Muscle of leg (tissue), 11 donors: ENCODE results near the gene INPP5J. TPM values are rescaled to one million over a fixed set of nuclear protein-coding genes. Genes with fewer than 3 reads are reported as not detected.
"Not testable (repeated sequence)": the region's sequence is repeated elsewhere in the genome, so short reads cannot be mapped to it uniquely, and the experiment has no call there.

Source experiments
- DNase-seq: peaks from one replicate; pipeline ENCODE4 v3.0.0; 2013
- H3K27ac ChIP-seq: one replicate; pipeline ENCODE4 v1.5.1; 2013; ENCODE audit warnings: mild to moderate bottlenecking, low read length, control low read depth
- H3K27me3 ChIP-seq: one replicate; pipeline ENCODE4 v1.6.1; 2013; ENCODE audit warnings: low read length; ENCODE audit not compliant: control insufficient read depth, insufficient read depth
- H3K36me3 ChIP-seq: one replicate; pipeline ENCODE4 v1.6.1; 2013; ENCODE audit warnings: low read length; ENCODE audit not compliant: control insufficient read depth, insufficient read depth
- H3K4me1 ChIP-seq: one replicate; pipeline ENCODE4 v1.6.1; 2013; ENCODE audit warnings: low read length; ENCODE audit not compliant: control insufficient read depth, insufficient read depth
- H3K4me3 ChIP-seq: one replicate; pipeline ENCODE4 v1.5.1; 2013; ENCODE audit warnings: low read length, control low read depth
- H3K9me3 ChIP-seq: replicated peaks from 2 replicates; pipeline ENCODE4 v1.6.1; 2013; ENCODE audit warnings: low read depth, low read length; ENCODE audit not compliant: control insufficient read depth
- WGBS: methylation state at CpG from one replicate; pipeline ENCODE4 v1.1.5; 2013; ENCODE audit warnings: missing lambda C conversion rate; ENCODE audit not compliant: insufficient coverage; 5-methylcytosine and 5-hydroxymethylcytosine counted together
- polyA plus RNA-seq, 8 donors: library from polyadenylated mRNA; unstranded; fragments of 120-200 nt; gene quantifications; one replicate each; pipeline versions ENCODE4 v1.2.1 to v1.2.3, GENCODE V29; 2013; ENCODE audit warnings: inconsistent platforms in 1 of 8, low replicate concordance in 1 of 8; ENCODE audit not compliant: insufficient read length in 8 of 8, insufficient read depth in 1 of 8
- total RNA-seq: library from RNA; stranded (reverse); fragments of 120-200 nt; gene quantifications from one replicate; pipeline ENCODE4 v1.2.4, GENCODE V29; 2013

The INPP5J gene
- total and polyA plus RNA-seq, 9 donors, result 0.35 to 1.7 (median 1.1) TPM

GRCh38 chr22:31095637-31096249 is 27.0 kb upstream of the INPP5J start:
- peaks cover 90% of the 10 kb centered on the region for H3K36me3 ChIP-seq
- H3K4me3 ChIP-seq, result no peak overlapping the region
- H3K9me3 ChIP-seq, result no peaks in the 10 kb centered on the region
- H3K27me3 ChIP-seq, result no peaks in the 10 kb centered on the region
- H3K4me1 ChIP-seq, result peaks cover 64% of the 10 kb centered on the region
- peak; percentile 2 for DNase-seq
- H3K27ac ChIP-seq, result no peak overlapping the region
- 96% methylated on average over 3 of the region's 3 CpGs for whole genome bisulfite sequencing

GRCh38 chr22:31096657-31097279 is 26.0 kb upstream of the INPP5J start:
- Histone ChIP-seq H3K4me1 (peaks cover 57% of the 10 kb centered on the region), H3K27me3 (no peaks in the 10 kb centered on the region), H3K27ac (no peak overlapping the region)

GRCh38 chr22:31097539-31097938 is 25.2 kb upstream of the INPP5J start:
- peaks cover 89% of the 10 kb centered on the region for H3K36me3 ChIP-seq
- H3K9me3 ChIP-seq, DNase-seq, H3K27me3 ChIP-seq, H3K4me3 ChIP-seq, H3K27ac ChIP-seq: not testable (repeated sequence)
- H3K4me1 ChIP-seq, result peaks cover 50% of the 10 kb centered on the region
- no CpG with 5 or more reads among the region's 5 CpGs for WGBS

More at GRCh38 chr22:31096657-31097279, 26.0 kb upstream of the INPP5J start:
- Histone ChIP-seq H3K9me3 (no peaks in the 10 kb centered on the region), H3K36me3 (peaks cover 89% of the 10 kb centered on the region), H3K4me3 (no peak overlapping the region)
- DNase-seq, result no peak
- 86% methylated on average over 27 of the region's 27 CpGs for WGBS

DNA sequence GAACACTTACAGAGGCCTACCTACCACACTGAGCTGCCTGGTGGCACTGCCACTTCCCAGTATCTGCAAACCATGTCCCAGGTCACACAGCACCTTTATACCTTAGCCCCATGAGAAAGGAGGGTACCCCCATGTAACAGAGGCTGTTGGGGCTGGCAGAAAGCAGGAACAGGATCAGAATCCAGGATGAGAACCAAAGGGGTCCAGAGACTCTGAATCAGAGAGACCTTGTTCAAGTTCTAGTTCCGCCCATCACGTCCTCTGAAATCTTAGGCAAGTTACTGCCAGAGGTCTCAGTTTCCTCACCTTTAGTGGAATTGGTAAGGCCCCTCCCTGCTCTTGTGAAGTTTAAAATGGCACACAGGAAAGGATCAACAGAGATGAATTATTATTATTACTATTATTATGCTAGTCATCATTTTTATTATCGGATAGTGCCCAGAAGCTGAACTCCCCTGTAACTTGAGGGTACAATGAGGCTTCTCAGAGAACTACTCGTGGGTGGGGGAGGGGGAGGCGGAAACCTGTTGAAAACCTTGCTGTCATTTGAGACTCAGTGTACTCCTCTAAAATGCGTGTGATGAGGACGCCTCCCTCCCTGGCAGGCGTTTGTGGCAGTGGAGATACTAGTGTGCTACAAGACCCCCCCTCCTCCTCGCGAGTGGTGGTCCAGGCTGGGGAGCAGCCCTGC is 24.7 kb upstream of the INPP5J start:
- peak; percentile 9 for DNase-seq
- H3K27ac ChIP-seq, result no peak overlapping the region

GRCh38 chr22:31098632-31099110 is 24.1 kb upstream of the INPP5J start:
- 47% methylated on average over 23 of the region's 36 CpGs for WGBS
- no peak overlapping the region for H3K27ac ChIP-seq
- peak; percentile 20 for DNase-seq
- H3K36me3 ChIP-seq, result peaks cover 91% of the 10 kb centered on the region
- H3K4me1 ChIP-seq, result peaks cover 40% of the 10 kb centered on the region
- H3K27me3 ChIP-seq, result no peaks in the 10 kb centered on the region
- H3K4me3 ChIP-seq, result no peak overlapping the region
- H3K9me3 ChIP-seq, result no peaks in the 10 kb centered on the region

More for the DNA sequence above, 24.7 kb upstream of the INPP5J start:
- 69% methylated on average over 3 of the region's 10 CpGs for WGBS
- Histone ChIP-seq H3K9me3 (no peaks in the 10 kb centered on the region), H3K4me1 (peaks cover 45% of the 10 kb centered on the region), H3K36me3 (peaks cover 89% of the 10 kb centered on the region), H3K27me3 (no peaks in the 10 kb centered on the region), H3K4me3 (no peak overlapping the region)

DNA sequence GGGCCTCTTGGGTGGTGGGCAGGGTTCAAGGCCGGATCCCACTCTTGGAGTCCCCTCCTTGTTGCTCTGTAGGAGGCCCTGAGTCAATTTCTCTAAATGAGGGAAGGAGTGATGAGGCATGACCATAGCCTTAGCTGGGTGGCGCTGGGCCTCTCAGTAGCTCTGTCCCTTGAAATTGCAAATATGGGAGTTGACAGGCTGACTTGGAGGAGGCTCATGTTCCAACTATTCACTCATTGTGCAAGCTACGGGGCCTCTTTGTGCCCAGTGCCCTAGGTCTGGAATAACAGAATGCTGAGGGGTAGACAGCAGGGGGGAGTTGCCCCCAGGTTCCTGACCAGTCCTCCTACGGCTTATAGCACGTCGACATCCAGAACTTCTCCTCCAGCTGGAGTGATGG is 23.4 kb upstream of the INPP5J start:
- Histone ChIP-seq H3K9me3 (no peaks in the 10 kb centered on the region), H3K36me3 (peaks cover 92% of the 10 kb centered on the region), H3K4me3 (no peak overlapping the region), H3K27ac (no peak overlapping the region), H3K4me1 (peaks cover 38% of the 10 kb centered on the region), H3K27me3 (no peaks in the 10 kb centered on the region)
- 80% methylated on average over 5 of the region's 6 CpGs for WGBS
- no peak for DNase-seq

DNA sequence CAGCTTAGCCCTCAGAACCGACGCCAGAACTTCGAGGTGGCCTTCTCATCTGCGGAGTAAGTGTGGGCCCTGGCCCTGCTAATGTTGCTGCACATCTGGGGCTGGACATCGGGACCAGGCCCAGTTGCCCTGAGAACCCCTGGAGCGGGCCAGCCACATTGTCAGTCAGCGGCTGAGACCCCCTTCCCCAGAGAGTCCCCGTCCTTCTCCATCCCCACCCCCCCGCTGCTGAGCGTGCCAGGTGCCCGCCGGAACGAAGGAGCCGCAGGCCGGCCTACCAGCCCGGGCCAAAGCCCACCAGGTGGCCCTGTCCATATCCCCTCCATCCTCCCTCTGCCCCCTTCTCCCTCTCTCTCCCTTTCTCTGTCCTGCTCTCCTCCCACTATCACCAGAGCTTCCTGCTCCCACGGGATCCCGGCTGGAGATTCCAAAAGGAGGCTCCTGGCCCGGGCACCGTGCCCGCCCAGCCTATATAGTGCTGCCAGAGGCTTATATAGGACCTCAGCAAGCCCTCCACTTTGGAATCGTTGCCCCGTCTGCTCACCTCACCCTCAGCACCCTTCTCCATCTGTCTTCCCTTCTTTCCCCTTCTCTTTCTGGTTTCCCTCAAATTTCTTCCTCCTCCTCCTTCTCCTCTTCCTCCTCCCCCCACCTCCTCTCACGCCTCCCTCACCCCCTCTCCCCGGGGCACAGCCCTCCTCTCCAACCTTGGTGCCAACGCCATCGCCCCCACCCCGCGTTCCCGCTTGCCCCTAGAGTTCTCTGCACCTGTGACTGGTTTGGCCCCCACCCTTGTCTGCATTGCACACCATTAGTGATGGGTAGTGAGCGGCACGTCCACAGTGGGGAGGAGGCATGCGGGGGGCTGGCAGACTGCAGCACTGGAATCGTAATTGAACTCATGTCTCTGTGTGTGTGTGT is 22.7 kb upstream of the INPP5J start:
- H3K27me3 ChIP-seq, result no peaks in the 10 kb centered on the region
- peaks cover 36% of the 10 kb centered on the region for H3K4me1 ChIP-seq
- no peaks in the 10 kb centered on the region for H3K9me3 ChIP-seq
- no peak overlapping the region for H3K4me3 ChIP-seq
- H3K27ac ChIP-seq, result no peak overlapping the region
- DNase-seq, result peak; percentile 9
- WGBS, result 93% methylated on average over 30 of the region's 34 CpGs
- peaks cover 90% of the 10 kb centered on the region for H3K36me3 ChIP-seq

DNA sequence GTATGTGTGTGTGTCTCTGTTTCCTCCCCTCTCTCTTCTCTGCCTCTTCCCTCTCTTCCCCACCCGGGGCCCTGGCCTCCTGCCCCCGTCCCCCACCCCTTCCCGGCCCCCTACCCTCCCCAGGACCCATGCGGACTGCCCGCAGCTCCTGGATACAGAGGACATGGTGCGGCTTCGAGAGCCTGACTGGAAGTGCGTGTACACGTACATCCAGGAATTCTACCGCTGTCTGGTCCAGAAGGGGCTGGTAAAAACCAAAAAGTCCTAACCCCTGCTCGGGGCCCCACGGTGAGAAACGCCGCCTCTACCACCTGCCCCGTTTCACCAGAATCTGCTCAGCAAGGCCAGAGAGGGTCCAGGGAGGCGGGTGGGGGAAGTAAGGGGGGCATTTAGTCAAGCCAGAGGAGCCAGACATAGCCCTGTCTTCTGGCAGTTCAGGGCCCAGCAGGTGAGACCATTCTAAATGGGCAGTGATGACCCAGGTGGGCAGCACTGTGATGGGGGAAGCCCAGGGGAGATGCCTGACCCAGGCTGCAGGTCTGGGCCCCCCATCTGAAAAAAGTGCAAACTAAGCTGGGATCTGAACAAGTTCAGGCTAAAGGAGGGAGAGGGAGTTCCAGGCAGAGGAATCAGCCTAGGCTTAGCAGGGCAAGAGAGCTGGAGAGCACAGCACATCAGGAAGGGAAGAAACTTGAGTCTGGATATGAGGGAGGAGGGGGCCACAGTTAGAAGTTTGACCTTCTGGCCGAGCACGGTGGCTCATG is 21.8 kb upstream of the INPP5J start:
- no peaks in the 10 kb centered on the region for H3K9me3 ChIP-seq
- H3K4me1 ChIP-seq, result peaks cover 35% of the 10 kb centered on the region
- DNase-seq, result peak; percentile 6
- H3K27me3 ChIP-seq, result no peaks in the 10 kb centered on the region
- H3K27ac ChIP-seq, result no peak overlapping the region
- no peak overlapping the region for H3K4me3 ChIP-seq
- 90% methylated on average over 17 of the region's 18 CpGs for WGBS
- peaks cover 82% of the 10 kb centered on the region for H3K36me3 ChIP-seq

DNA sequence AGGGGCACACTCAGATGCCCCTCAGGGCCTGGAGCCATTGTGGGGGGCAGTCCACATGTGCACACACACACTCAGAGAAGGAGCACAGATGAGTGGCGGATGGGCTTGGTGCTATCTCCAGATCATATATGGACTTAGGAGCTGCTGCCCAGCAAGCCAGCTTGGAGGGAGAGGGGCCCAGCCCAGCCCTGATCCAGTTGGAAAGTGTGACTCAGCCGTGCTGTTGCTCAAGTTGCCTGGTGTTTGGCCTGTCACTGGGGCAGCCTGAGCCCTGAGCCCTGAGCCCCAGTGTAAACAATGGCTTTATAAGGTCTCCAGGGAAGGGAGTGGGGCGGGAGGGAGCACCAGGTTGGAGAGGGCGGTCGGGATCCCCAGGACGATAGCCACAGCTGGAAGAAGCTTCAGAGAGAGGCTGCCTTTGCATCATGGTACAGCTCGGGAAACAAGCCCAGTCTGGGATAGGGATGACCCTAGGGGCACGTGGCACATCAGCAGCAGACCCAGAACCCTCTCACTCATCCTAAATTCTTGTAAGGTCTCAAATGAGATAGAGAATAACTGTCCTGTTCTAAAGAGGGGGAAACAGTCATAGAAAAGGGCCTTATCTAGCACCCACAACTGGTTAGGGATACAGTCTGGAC is 20.2 kb upstream of the INPP5J start:
- Histone ChIP-seq H3K4me1 (peaks cover 35% of the 10 kb centered on the region), H3K27me3 (peaks cover 2% of the 10 kb centered on the region), H3K4me3 (no peak overlapping the region), H3K27ac (no peak overlapping the region), H3K9me3 (no peaks in the 10 kb centered on the region), H3K36me3 (peaks cover 68% of the 10 kb centered on the region)
- WGBS, result 84% methylated on average over 5 of the region's 8 CpGs
- DNase-seq, result peak; percentile 50
